ENCODE results near the gene COL1A1.

The COL1A1 gene

DNA sequence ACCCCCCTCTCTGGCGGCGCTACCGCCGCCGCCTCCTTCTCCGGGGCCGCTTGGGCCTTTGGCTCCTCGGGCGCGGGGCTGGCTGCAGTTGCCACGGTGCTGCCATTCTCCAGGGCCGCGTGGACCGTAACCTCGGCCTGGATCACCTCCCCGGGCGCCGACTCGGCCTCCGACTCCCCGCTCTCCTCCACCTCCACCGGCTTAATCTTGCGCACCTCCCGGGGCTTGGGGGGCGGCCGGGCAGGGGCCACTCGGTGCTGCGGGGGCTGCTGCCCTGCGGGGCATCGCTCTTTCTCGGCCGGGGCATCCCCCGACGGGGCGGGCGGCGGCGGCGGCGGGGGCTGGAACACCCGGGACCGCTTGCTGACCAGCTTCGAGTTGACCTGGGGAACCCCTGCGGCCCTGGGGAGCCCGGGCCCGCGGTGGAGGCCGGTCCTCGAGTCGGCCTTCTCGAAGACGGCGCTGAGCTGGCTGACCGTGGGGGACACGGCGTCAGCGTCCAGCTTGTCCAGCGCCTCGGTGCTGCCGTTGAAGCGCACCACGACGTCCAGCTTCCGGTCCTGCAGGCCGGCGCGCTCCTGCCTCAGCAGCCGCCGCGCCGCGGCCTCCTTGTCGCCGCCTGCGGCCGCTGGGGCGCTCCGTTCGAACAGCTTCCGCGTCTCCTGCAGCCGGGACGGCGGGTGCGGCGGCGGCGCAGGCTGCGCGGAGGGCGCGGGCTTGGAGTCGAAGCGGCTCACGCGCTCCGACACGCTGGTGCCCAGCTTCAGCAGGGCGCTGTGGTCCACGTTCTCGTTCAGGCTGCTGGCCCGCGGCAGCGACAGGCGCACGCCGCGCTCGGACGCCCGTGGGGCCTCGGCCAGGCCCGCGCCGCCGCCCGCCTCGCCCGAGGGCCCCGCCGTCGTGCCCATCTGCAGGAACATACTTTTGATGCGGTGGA, 51.7 kb downstream of the COL1A1 start:
- TF ChIP-seq CTCF (IDR thresholded peaks at IDR 0.05; ENCODE audit: insufficient read depth, low read depth, low read length, missing control alignments) = peak; percentile 10
- DNase-seq (ENCODE audit: low read depth) = peak; percentile 78
- H3K4me3 ChIP-seq (ENCODE audit: low read depth, low read length) = peak overlapping the region; percentile 91

GRCh38 chr17:50149091-50149416, 52.4 kb downstream of the COL1A1 start:
- peak overlapping the region; percentile 91 for H3K4me3 ChIP-seq (ENCODE audit: low read depth, low read length)
- no peak for TF ChIP-seq CTCF (IDR thresholded peaks at IDR 0.05; ENCODE audit: insufficient read depth, low read depth, low read length, missing control alignments)
- DNase-seq (ENCODE audit: low read depth) = no peak

GRCh38 chr17:50148226-50149090, 53.0 kb downstream of the COL1A1 start:
- no peak for TF ChIP-seq CTCF (IDR thresholded peaks at IDR 0.05; ENCODE audit: insufficient read depth, low read depth, low read length, missing control alignments)
- DNase-seq (ENCODE audit: low read depth) = peak; percentile 88
- H3K4me3 ChIP-seq (ENCODE audit: low read depth, low read length) = peak overlapping the region; percentile 91

GRCh38 chr17:50147841-50148225, 53.6 kb downstream of the COL1A1 start:
- TF ChIP-seq CTCF (IDR thresholded peaks at IDR 0.05; ENCODE audit: insufficient read depth, low read depth, low read length, missing control alignments) = no peak
- peak overlapping the region; percentile 91 for H3K4me3 ChIP-seq (ENCODE audit: low read depth, low read length)
- DNase-seq (ENCODE audit: low read depth) = peak; percentile 59

- H3K4me3 ChIP-seq (ENCODE audit: low read depth, low read length) = peak overlapping the region; percentile 91
- peak; percentile 56 for DNase-seq (ENCODE audit: low read depth)
- no peak for TF ChIP-seq CTCF (IDR thresholded peaks at IDR 0.05; ENCODE audit: insufficient read depth, low read depth, low read length, missing control alignments)
Observed at GRCh38 chr17:50146927-50147665, 54.3 kb downstream of the COL1A1 start.

- H3K4me3 ChIP-seq (ENCODE audit: low read depth, low read length) = peak overlapping the region; percentile 91
- no peak for DNase-seq (ENCODE audit: low read depth)
- TF ChIP-seq CTCF (IDR thresholded peaks at IDR 0.05; ENCODE audit: insufficient read depth, low read depth, low read length, missing control alignments) = peak; percentile 18
Observed at GRCh38 chr17:50146230-50146926, 55.1 kb downstream of the COL1A1 start.

Measured in GM12865 (cell line).